Endothelial cell of umbilical vein (primary cell): ENCODE results near the gene ANKS1A. TPM values are rescaled to one million over a fixed set of nuclear protein-coding genes. Genes with fewer than 3 reads are reported as not detected.
A peak's percentile ranks its signal among the peaks of the same experiment; 100 is the strongest.

Source experiments
- BruUV-seq: library from RNA; stranded (reverse); fragments of 400-500 nt; replicated peaks from 2 replicates; lab custom pipeline; 2021; lab: Mats Ljungman, UMichigan
- CTCF ChIA-PET: fragments of 300-600, 350-600 bp; sonication (Branson Sonifier 250); formaldehyde crosslinking; loops from one replicate; lab custom pipeline; 2021; ENCODE audit warnings: antibody characterized with exemption, inconsistent platforms; lab: Charles Lee
- POLR2A ChIA-PET: fragments of 300-600, 350-600 bp; sonication (Branson Sonifier 250); formaldehyde crosslinking; loops from one replicate; lab custom pipeline; 2021; ENCODE audit warnings: antibody characterized with exemption, inconsistent platforms; lab: Charles Lee
- DNase-seq: peaks from one replicate; pipeline ENCODE4 v3.0.0-alpha.2; 2011; ENCODE audit warnings: low read depth, low spot score
- FAIRE-seq: peaks from 2 replicates; lab custom pipeline; 2011; peaks lifted over from hg19 to GRCh38; lab: Jason Lieb, UNC
- H2AFZ ChIP-seq: 2 replicates; pipeline ENCODE4 v1.6.0; 2012; ENCODE audit warnings: low read depth, low read length, control low read depth, inconsistent platforms
- H3K27ac ChIP-seq: 2 replicates; pipeline ENCODE4 v1.5.1; 2011; ENCODE audit warnings: low read depth, mild to moderate bottlenecking, control low read depth, low read length, moderate library complexity; ENCODE audit not compliant: insufficient read depth
- H3K27me3 ChIP-seq, 2 experiments: 2 replicates each; pipeline versions ENCODE4 v1.6.0 to v1.6.1; 2011; ENCODE audit warnings: low read length in 2 of 2, mixed read lengths in 1 of 2; ENCODE audit not compliant: control insufficient read depth in 2 of 2, insufficient read depth in 2 of 2
- H3K36me3 ChIP-seq, 2 experiments: 2 replicates in 1 of 2; 3 replicates in 1 of 2; pipeline ENCODE4 v1.5.1; 2011; ENCODE audit warnings: low read length in 2 of 2, mild to moderate bottlenecking in 1 of 2, moderate library complexity in 1 of 2; ENCODE audit not compliant: control insufficient read depth in 2 of 2, insufficient read depth in 2 of 2; ENCODE audit errors: extremely low read depth in 1 of 2
- H3K4me1 ChIP-seq: 3 replicates; pipeline ENCODE4 v1.5.1; 2011; ENCODE audit warnings: mild to moderate bottlenecking, low read length; ENCODE audit not compliant: control insufficient read depth, insufficient read depth; ENCODE audit errors: extremely low read depth
- H3K4me2 ChIP-seq: 2 replicates; pipeline ENCODE4 v1.6.1; 2011; ENCODE audit warnings: low read length, control low read depth, mixed read lengths; ENCODE audit not compliant: insufficient read depth
- H3K4me3 ChIP-seq, 3 experiments: fragments of 200-600 bp in 1 of 3; sonication (generic), shearing (Covaris generic) in 1 of 3; replicated peaks in 1 of 3; 2 replicates each; pipeline ENCODE4 v1.5.1; 2011 to 2016; ENCODE audit warnings: control low read depth in 3 of 3, low read length in 3 of 3, mild to moderate bottlenecking in 2 of 3, inconsistent platforms in 1 of 3, low read depth in 1 of 3, moderate library complexity in 1 of 3; ENCODE audit not compliant: insufficient read depth in 1 of 3
- H3K79me2 ChIP-seq: 2 replicates; pipeline ENCODE4 v1.6.0; 2012; ENCODE audit warnings: low read length, inconsistent platforms; ENCODE audit not compliant: control insufficient read depth, insufficient read depth
- H3K9ac ChIP-seq: replicated peaks from 2 replicates; pipeline ENCODE3; 2011; ENCODE audit warnings: low read length, control low read depth; ENCODE audit not compliant: insufficient read depth; ENCODE audit errors: extremely low read depth
- H3K9me1 ChIP-seq: replicated peaks from 3 replicates; pipeline ENCODE4 v1.6.0; 2011; ENCODE audit warnings: mild to moderate bottlenecking, low read length; ENCODE audit not compliant: control insufficient read depth, insufficient read depth; ENCODE audit errors: extremely low read depth
- H3K9me3 ChIP-seq: replicated peaks from 2 replicates; pipeline ENCODE4 v1.5.1; 2012; ENCODE audit warnings: low read length, inconsistent platforms; ENCODE audit not compliant: control insufficient read depth, insufficient read depth
- H4K20me1 ChIP-seq: replicated peaks from 2 replicates; pipeline ENCODE3; 2011; ENCODE audit warnings: mild to moderate bottlenecking, low read length; ENCODE audit not compliant: control insufficient read depth, insufficient read depth; ENCODE audit errors: extremely low read depth
- EZH2 ChIP-seq: IDR thresholded peaks from 2 replicates; pipeline ENCODE4 v1.6.1; 2012; ENCODE audit warnings: borderline replicate concordance, low read depth, mild to moderate bottlenecking, moderate library complexity, low read length, inconsistent platforms; ENCODE audit not compliant: severe bottlenecking
- FOS ChIP-seq: IDR thresholded peaks from 2 replicates; pipeline ENCODE4 v1.6.1; 2011; ENCODE audit warnings: mild to moderate bottlenecking, low read length, moderate library complexity, borderline replicate concordance; ENCODE audit not compliant: insufficient read depth
- GATA2 ChIP-seq: IDR thresholded peaks from 2 replicates; pipeline ENCODE4 v1.7.0; 2011; ENCODE audit warnings: low read depth, mild to moderate bottlenecking, moderate library complexity, mixed read lengths, low read length; ENCODE audit not compliant: insufficient read length, insufficient read depth
- JUN ChIP-seq: IDR thresholded peaks from 2 replicates; pipeline ENCODE4 v1.6.1; 2011; ENCODE audit warnings: borderline replicate concordance, low read depth; ENCODE audit not compliant: insufficient read length, insufficient read depth
- MYC ChIP-seq: IDR thresholded peaks from one replicate; pipeline ENCODE4 v1.6.1; 2011; ENCODE audit warnings: mild to moderate bottlenecking, low read depth, low read length
- POLR2A ChIP-seq: IDR thresholded peaks from 2 replicates; pipeline ENCODE4 v1.6.1; 2012; ENCODE audit warnings: low read depth, mild to moderate bottlenecking, control low read depth, low read length
- POLR2AphosphoS5 ChIP-seq: IDR thresholded peaks from 2 replicates; pipeline ENCODE4 v1.6.1; 2012; ENCODE audit warnings: low read depth, mild to moderate bottlenecking, control low read depth, low read length, moderate library complexity; ENCODE audit not compliant: insufficient read depth
- dilution Hi-C: fragments of 300-500 bp; cut with MboI; formaldehyde crosslinking; loops from one replicate; pipeline ENCODE4 v1.15.0; 2019; ENCODE audit warnings: low sequenced_read_pairs; ENCODE audit not compliant: extremely low pct_ligation_motif_present
- intact Hi-C: fragments of 100-400 bp; cut with micrococcal nuclease; formaldehyde crosslinking; loops from one replicate; pipeline ENCODE4 v1.10.0; 2022
- polyA plus RNA-seq, 4 experiments: library from polyadenylated mRNA; depleted of rRNA in 3 of 4; stranded (reverse) in 3 of 4; unstranded in 1 of 4; fragments of >200 nt; gene quantifications; 2 replicates each; pipeline versions ENCODE4 v1.2.1 to v1.2.3, GENCODE V29; 2011 to 2012; ENCODE audit warnings: missing spikeins in 1 of 4
- total RNA-seq: library from RNA; stranded (reverse); gene quantifications from 2 replicates; pipeline ENCODE4 v1.2.3, GENCODE V29; 2021
- TF ChIP-seq, protein P1 (sequence below): IDR thresholded peaks from 2 replicates; pipeline ENCODE4 v1.6.1; 2011; ENCODE audit not compliant: insufficient read depth, insufficient read length
- TF ChIP-seq, protein P2 (sequence below), 2 donors: IDR thresholded peaks; 1 replicate in 1 of 2; 2 replicates in 1 of 2; pipeline ENCODE4 v1.5.1; 2011; ENCODE audit warnings: low read length in 2 of 2, mild to moderate bottlenecking in 2 of 2, moderate library complexity in 2 of 2, control low read depth in 1 of 2, inconsistent platforms in 1 of 2, low read depth in 1 of 2; ENCODE audit not compliant: insufficient read depth in 1 of 2; ENCODE audit errors: extremely low read depth in 1 of 2

Gene ANKS1A
- total and polyA plus RNA-seq, 2 donors (not counting 3 experiments of a cell fraction or from before 2014, with no cell fraction given), result 8.9 to 26.1 TPM

DNA sequence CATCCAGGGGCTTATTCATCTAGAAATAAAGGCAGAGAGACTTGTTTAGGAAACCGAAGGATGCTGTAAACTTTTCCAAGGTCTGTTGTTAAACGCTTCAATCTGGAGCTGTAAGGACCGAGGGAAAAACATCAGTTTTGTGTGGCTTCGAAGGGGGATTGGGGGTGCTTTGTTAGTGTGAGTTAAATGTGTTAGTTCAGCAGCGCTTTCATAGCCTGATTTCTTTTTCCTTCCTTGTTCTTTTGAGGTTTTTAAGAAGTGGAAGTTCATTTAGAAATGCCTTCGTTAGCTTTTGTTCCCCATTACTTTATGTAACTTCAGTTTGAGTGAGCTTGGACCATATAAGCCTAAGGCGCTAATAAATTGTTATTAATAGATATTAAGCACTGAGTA lies 1.5 kb downstream of the ANKS1A start:
- Histone ChIP-seq H3K27ac (no peak overlapping the region), H3K4me1 (peaks cover 14% of the 10 kb centered on the region), H3K4me2 (peak overlapping the region; percentile 70), H3K27me3 (no peaks in the 10 kb centered on the region), H3K9me1 (no peaks in the 10 kb centered on the region), H2AFZ (no peak overlapping the region), H4K20me1 (no peaks in the 10 kb centered on the region), H3K36me3 (no peaks in the 10 kb centered on the region), H3K4me3 (no peak overlapping the region), H3K79me2 (peaks cover 17% of the 10 kb centered on the region), H3K9me3 (no peaks in the 10 kb centered on the region), H3K9ac (no peak overlapping the region)
- ChIA-PET POLR2A (no interaction called here), CTCF (interaction anchor here (0.7 to 2.1 kb wide), 4 partner anchors 11 to 249 kb away, joined by 3 to 6 read pairs (median 3); no protein-coding TSS in a partner anchor)
- no peak for DNase-seq
- FAIRE-seq, result no peak
- intact Hi-C loops (loop anchor here (10.0 kb wide), 1 partner anchor 64 kb away; no protein-coding TSS in a partner anchor), dilution Hi-C loops (no loop called here)
- BruUV-seq, result no TSS peak
- TF ChIP-seq POLR2A, result no peak

DNA sequence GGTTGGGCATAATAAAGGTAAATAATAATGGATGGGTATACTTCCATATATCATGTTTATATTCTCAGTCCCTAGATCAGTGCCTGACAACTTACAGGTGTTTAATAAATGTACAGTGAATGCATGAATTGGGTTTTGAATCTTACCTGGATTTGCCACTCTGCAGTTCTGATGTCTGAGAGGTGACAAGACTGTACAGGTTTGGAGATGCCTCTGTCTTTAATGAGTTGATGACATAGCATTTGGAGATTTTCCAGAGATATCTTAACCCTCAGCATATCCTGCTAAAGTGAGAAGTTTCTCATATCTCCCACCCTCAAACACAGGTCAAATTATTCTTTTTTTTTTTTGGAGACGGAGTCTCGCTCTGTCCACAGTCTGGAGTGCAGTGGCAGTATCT lies 2.2 kb downstream of the ANKS1A start:
- peaks cover 12% of the 10 kb centered on the region for H3K79me2 ChIP-seq
- intact Hi-C loops (loop anchor here (10.0 kb wide), 1 partner anchor 64 kb away; no protein-coding TSS in a partner anchor), dilution Hi-C loops (no loop called here)
- CTCF ChIA-PET, result interaction anchor here (1.2 to 2.1 kb wide), 3 partner anchors 13 to 248 kb away, joined by 3 to 7 read pairs (median 6); no protein-coding TSS in a partner anchor
- POLR2A ChIA-PET, result no interaction called here
- no peak overlapping the region for H3K27ac ChIP-seq
- no peak for FAIRE-seq
- H2AFZ ChIP-seq, result no peak overlapping the region
- no peaks in the 10 kb centered on the region for H3K36me3 ChIP-seq
- H3K9me1 ChIP-seq, result no peaks in the 10 kb centered on the region
- H3K27me3 ChIP-seq, result no peaks in the 10 kb centered on the region
- peaks cover 14% of the 10 kb centered on the region for H3K4me1 ChIP-seq
- no peaks in the 10 kb centered on the region for H3K9me3 ChIP-seq
- no peak overlapping the region for H3K4me3 ChIP-seq
- TF ChIP-seq POLR2A, result no peak
- TF ChIP-seq, protein P1, sequence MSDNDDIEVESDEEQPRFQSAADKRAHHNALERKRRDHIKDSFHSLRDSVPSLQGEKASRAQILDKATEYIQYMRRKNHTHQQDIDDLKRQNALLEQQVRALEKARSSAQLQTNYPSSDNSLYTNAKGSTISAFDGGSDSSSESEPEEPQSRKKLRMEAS, result no peak
- no peak for TF ChIP-seq MYC
- no peak for TF ChIP-seq EZH2
- no peak for TF ChIP-seq GATA2
- no peak for TF ChIP-seq FOS
- TF ChIP-seq JUN, result no peak
- TF ChIP-seq, protein P2, sequence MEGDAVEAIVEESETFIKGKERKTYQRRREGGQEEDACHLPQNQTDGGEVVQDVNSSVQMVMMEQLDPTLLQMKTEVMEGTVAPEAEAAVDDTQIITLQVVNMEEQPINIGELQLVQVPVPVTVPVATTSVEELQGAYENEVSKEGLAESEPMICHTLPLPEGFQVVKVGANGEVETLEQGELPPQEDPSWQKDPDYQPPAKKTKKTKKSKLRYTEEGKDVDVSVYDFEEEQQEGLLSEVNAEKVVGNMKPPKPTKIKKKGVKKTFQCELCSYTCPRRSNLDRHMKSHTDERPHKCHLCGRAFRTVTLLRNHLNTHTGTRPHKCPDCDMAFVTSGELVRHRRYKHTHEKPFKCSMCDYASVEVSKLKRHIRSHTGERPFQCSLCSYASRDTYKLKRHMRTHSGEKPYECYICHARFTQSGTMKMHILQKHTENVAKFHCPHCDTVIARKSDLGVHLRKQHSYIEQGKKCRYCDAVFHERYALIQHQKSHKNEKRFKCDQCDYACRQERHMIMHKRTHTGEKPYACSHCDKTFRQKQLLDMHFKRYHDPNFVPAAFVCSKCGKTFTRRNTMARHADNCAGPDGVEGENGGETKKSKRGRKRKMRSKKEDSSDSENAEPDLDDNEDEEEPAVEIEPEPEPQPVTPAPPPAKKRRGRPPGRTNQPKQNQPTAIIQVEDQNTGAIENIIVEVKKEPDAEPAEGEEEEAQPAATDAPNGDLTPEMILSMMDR (IDR thresholded peaks at IDR 0.05; ENCODE audit: extremely low read depth in 1 of 2, insufficient read depth in 1 of 2, low read depth in 1 of 2, low read length in 2 of 2), result no peak
- no peak for TF ChIP-seq POLR2AphosphoS5
- no TSS peak for BruUV-seq
- no peak overlapping the region for H3K9ac ChIP-seq
- no peaks in the 10 kb centered on the region for H4K20me1 ChIP-seq
- H3K4me2 ChIP-seq, result no peak overlapping the region
- DNase-seq, result no peak
